ENCODE results near the gene SLC35F3. TPM values are rescaled to one million over a fixed set of nuclear protein-coding genes. Genes with fewer than 3 reads are reported as not detected.
A peak's percentile ranks its signal among the peaks of the same experiment; 100 is the strongest.

SLC35F3 gene
- total and polyA plus RNA-seq, 7 experiments from 2014 or later, result 0.11 to 15.2 (median 0.96) TPM; not detected in 2

GRCh38 chr1:234039603-234040002 lies 135.1 kb downstream of the SLC35F3 start:
- H3K4me3 Mint-ChIP-seq, result no peak overlapping the region
- no peaks in the 10 kb centered on the region for H3K27me3 ChIP-seq (ENCODE audit: control insufficient read depth in 2 of 2, insufficient read depth in 2 of 2, low read length in 2 of 2)
- peaks cover 0 to 7% (median 0%) of the 10 kb centered on the region in 11 donors for H3K9me3 Mint-ChIP-seq
- ChIA-PET POLR2A (no interaction called here), CTCF (no interaction called here)
- H3K4me1 Mint-ChIP-seq, result no peaks in the 10 kb centered on the region
- H3K27ac Mint-ChIP-seq, result no peak overlapping the region
- H3K4me1 ChIP-seq (ENCODE audit: control insufficient read depth in 2 of 2, insufficient read depth in 2 of 2, low read length in 2 of 2), result no peaks in the 10 kb centered on the region
- intact Hi-C loops (cut with micrococcal nuclease), result no loop called here
- no peaks in the 10 kb centered on the region for H3K9me3 ChIP-seq (ENCODE audit: control insufficient read depth in 2 of 3, low read length in 3 of 3)
- peaks cover 0 to 5% (median 0%) of the 10 kb centered on the region in 5 donors for H3K36me3 Mint-ChIP-seq
- no peak overlapping the region for H3K4me3 ChIP-seq (ENCODE audit: low read length)
- ATAC-seq (no peak), DNase-seq (no peak)
- H3K27ac ChIP-seq (ENCODE audit: low read depth, low read length), result no peak overlapping the region
- no peaks in the 10 kb centered on the region for H3K36me3 ChIP-seq (ENCODE audit: control insufficient read depth in 2 of 3, insufficient read depth in 3 of 3, low read length in 3 of 3)
- H3K27me3 Mint-ChIP-seq, result peaks cover 0 to 45% (median 36%) of the 10 kb centered on the region in 5 donors

GRCh38 chr1:234040446-234041317 lies 136.2 kb downstream of the SLC35F3 start:
- Histone ChIP-seq H3K9me3 (ENCODE audit: control insufficient read depth in 2 of 3, low read length in 3 of 3) (no peaks in the 10 kb centered on the region), H3K4me3 (ENCODE audit: low read length) (no peak overlapping the region), H3K27ac (ENCODE audit: low read depth, low read length) (no peak overlapping the region), H3K27me3 (ENCODE audit: control insufficient read depth in 2 of 2, insufficient read depth in 2 of 2, low read length in 2 of 2) (no peaks in the 10 kb centered on the region), H3K4me1 (ENCODE audit: control insufficient read depth in 2 of 2, insufficient read depth in 2 of 2, low read length in 2 of 2) (no peaks in the 10 kb centered on the region), H3K36me3 (ENCODE audit: control insufficient read depth in 2 of 3, insufficient read depth in 3 of 3, low read length in 3 of 3) (no peaks in the 10 kb centered on the region)
- Mint-ChIP-seq H3K27me3 (peaks cover 0 to 36% (median 26%) of the 10 kb centered on the region in 5 donors), H3K4me1 (no peaks in the 10 kb centered on the region), H3K27ac (no peak overlapping the region), H3K36me3 (peaks cover 0 to 5% (median 0%) of the 10 kb centered on the region in 5 donors), H3K9me3 (peaks cover 0 to 9% (median 0%) of the 10 kb centered on the region in 11 donors), H3K4me3 (no peak overlapping the region)
- ChIA-PET POLR2A (no interaction called here), CTCF (no interaction called here)
- intact Hi-C loops (cut with micrococcal nuclease), result no loop called here
- ATAC-seq, result no peak
- DNase-seq, result no peak

- Mint-ChIP-seq H3K27me3 (peaks cover 3 to 29% (median 18%) of the 10 kb centered on the region in 5 donors), H3K4me1 (no peaks in the 10 kb centered on the region), H3K4me3 (no peak overlapping the region), H3K27ac (no peak overlapping the region), H3K36me3 (peaks cover 0 to 4% (median 0%) of the 10 kb centered on the region in 5 donors), H3K9me3 (peaks cover 0 to 23% (median 6%) of the 10 kb centered on the region in 11 donors)
- DNase-seq, result no peak
- Histone ChIP-seq H3K27me3 (ENCODE audit: control insufficient read depth in 2 of 2, insufficient read depth in 2 of 2, low read length in 2 of 2) (no peaks in the 10 kb centered on the region), H3K4me3 (ENCODE audit: low read length) (no peak overlapping the region), H3K27ac (ENCODE audit: low read depth, low read length) (no peak overlapping the region), H3K4me1 (ENCODE audit: control insufficient read depth in 2 of 2, insufficient read depth in 2 of 2, low read length in 2 of 2) (no peaks in the 10 kb centered on the region), H3K36me3 (ENCODE audit: control insufficient read depth in 2 of 3, insufficient read depth in 3 of 3, low read length in 3 of 3) (no peaks in the 10 kb centered on the region), H3K9me3 (ENCODE audit: control insufficient read depth in 2 of 3, low read length in 3 of 3) (no peaks in the 10 kb centered on the region)
- intact Hi-C loops (cut with micrococcal nuclease), result no loop called here
- ChIA-PET CTCF (no interaction called here), POLR2A (no interaction called here)
- ATAC-seq, result no peak
Observed at GRCh38 chr1:234044079-234044478, 139.6 kb downstream of the SLC35F3 start.

- POLR2A ChIA-PET, result no interaction called here
Observed at GRCh38 chr1:234047123-234047522, 142.6 kb downstream of the SLC35F3 start.

GRCh38 chr1:234062166-234062565 lies 157.7 kb downstream of the SLC35F3 start:
- ATAC-seq (no peak), DNase-seq (no peak)
- H3K4me3 Mint-ChIP-seq, result no peak overlapping the region
- intact Hi-C loops (cut with micrococcal nuclease), result no loop called here
- Histone ChIP-seq H3K27ac (ENCODE audit: low read depth, low read length) (no peak overlapping the region), H3K36me3 (ENCODE audit: control insufficient read depth in 2 of 3, insufficient read depth in 3 of 3, low read length in 3 of 3) (no peaks in the 10 kb centered on the region), H3K4me1 (ENCODE audit: control insufficient read depth in 2 of 2, insufficient read depth in 2 of 2, low read length in 2 of 2) (no peaks in the 10 kb centered on the region), H3K4me3 (ENCODE audit: low read length) (no peak overlapping the region), H3K27me3 (ENCODE audit: control insufficient read depth in 2 of 2, insufficient read depth in 2 of 2, low read length in 2 of 2) (no peaks in the 10 kb centered on the region), H3K9me3 (ENCODE audit: control insufficient read depth in 2 of 3, low read length in 3 of 3) (no peaks in the 10 kb centered on the region)
- peaks cover 0 to 5% (median 0%) of the 10 kb centered on the region in 5 donors for H3K36me3 Mint-ChIP-seq
- no peak overlapping the region for H3K27ac Mint-ChIP-seq
- H3K9me3 Mint-ChIP-seq, result peaks cover 0 to 13% (median 8%) of the 10 kb centered on the region in 11 donors
- POLR2A ChIA-PET, result no interaction called here
- peaks cover 5 to 26% (median 14%) of the 10 kb centered on the region in 5 donors for H3K27me3 Mint-ChIP-seq
- CTCF ChIA-PET, result no interaction called here
- H3K4me1 Mint-ChIP-seq, result no peaks in the 10 kb centered on the region

More at GRCh38 chr1:234047123-234047522, 142.6 kb downstream of the SLC35F3 start:
- Mint-ChIP-seq H3K4me1 (no peaks in the 10 kb centered on the region), H3K4me3 (no peak overlapping the region), H3K27me3 (peaks cover 3 to 25% (median 13%) of the 10 kb centered on the region in 5 donors), H3K9me3 (peaks cover 0 to 45% (median 9%) of the 10 kb centered on the region in 11 donors), H3K36me3 (peaks cover 0 to 4% (median 0%) of the 10 kb centered on the region in 5 donors), H3K27ac (no peak overlapping the region)
- DNase-seq, result no peak
- no peak overlapping the region for H3K4me3 ChIP-seq (ENCODE audit: low read length)
- CTCF ChIA-PET, result no interaction called here
- no peaks in the 10 kb centered on the region for H3K4me1 ChIP-seq (ENCODE audit: control insufficient read depth in 2 of 2, insufficient read depth in 2 of 2, low read length in 2 of 2)
- no peak overlapping the region for H3K27ac ChIP-seq (ENCODE audit: low read depth, low read length)
- H3K36me3 ChIP-seq (ENCODE audit: control insufficient read depth in 2 of 3, insufficient read depth in 3 of 3, low read length in 3 of 3), result no peaks in the 10 kb centered on the region
- H3K9me3 ChIP-seq (ENCODE audit: control insufficient read depth in 2 of 3, low read length in 3 of 3), result no peaks in the 10 kb centered on the region
- no peaks in the 10 kb centered on the region for H3K27me3 ChIP-seq (ENCODE audit: control insufficient read depth in 2 of 2, insufficient read depth in 2 of 2, low read length in 2 of 2)
- no peak for ATAC-seq
- intact Hi-C loops (cut with micrococcal nuclease), result no loop called here

- no peaks in the 10 kb centered on the region for H3K4me1 Mint-ChIP-seq
- no peaks in the 10 kb centered on the region for H3K4me1 ChIP-seq (ENCODE audit: control insufficient read depth in 2 of 2, insufficient read depth in 2 of 2, low read length in 2 of 2)
- POLR2A ChIA-PET, result no interaction called here
- H3K36me3 Mint-ChIP-seq, result peaks cover 0 to 5% (median 0%) of the 10 kb centered on the region in 5 donors
- no peak overlapping the region for H3K27ac Mint-ChIP-seq
- intact Hi-C loops (cut with micrococcal nuclease), result loop anchor here (1.0 kb wide), 4 partner anchors 625 to 762 kb away; no protein-coding TSS in a partner anchor
- CTCF ChIA-PET, result interaction anchor here (0.6 to 1.5 kb wide), 4 partner anchors 9 to 760 kb away, joined by 3 to 10 read pairs (median 4); no protein-coding TSS in a partner anchor
- H3K27me3 Mint-ChIP-seq, result peaks cover 5 to 29% (median 10%) of the 10 kb centered on the region in 5 donors
- H3K4me3 ChIP-seq (ENCODE audit: low read length), result no peak overlapping the region
- no peak overlapping the region for H3K4me3 Mint-ChIP-seq
- ATAC-seq, result no peak
- H3K27ac ChIP-seq (ENCODE audit: low read depth, low read length), result no peak overlapping the region
- H3K36me3 ChIP-seq (ENCODE audit: control insufficient read depth in 2 of 3, insufficient read depth in 3 of 3, low read length in 3 of 3), result no peaks in the 10 kb centered on the region
- H3K9me3 Mint-ChIP-seq, result peaks cover 0 to 13% (median 8%) of the 10 kb centered on the region in 11 donors
- peak; percentile 22 to 70 (median 40) for DNase-seq
- H3K9me3 ChIP-seq (ENCODE audit: control insufficient read depth in 2 of 3, low read length in 3 of 3), result no peaks in the 10 kb centered on the region
- H3K27me3 ChIP-seq (ENCODE audit: control insufficient read depth in 2 of 2, insufficient read depth in 2 of 2, low read length in 2 of 2), result no peaks in the 10 kb centered on the region
Observed at GRCh38 chr1:234065794-234066447, 161.4 kb downstream of the SLC35F3 start.
